ENCODE data around the gene MERTK. TPM values are rescaled to one million over a fixed set of nuclear protein-coding genes. Genes with fewer than 3 reads are reported as not detected.

MERTK gene
- total and polyA plus RNA-seq, 2 of the 13 experiments (the other 11 are each of a cell fraction or from before 2014, with no cell fraction given), result 37.3 to 44.7 TPM

GRCh38 chr2:111965062-111965461 is 66.7 kb downstream of the MERTK start:
- H3K4me3 ChIP-seq (replicated peaks in 1 of 3; ENCODE audit: insufficient read depth in 1 of 3, low read depth in 2 of 3, low read length in 3 of 3), result no peak overlapping the region
- H3K36me3 ChIP-seq (replicated peaks in 1 of 2; ENCODE audit: control insufficient read depth in 1 of 2, insufficient read depth in 2 of 2, low read length in 2 of 2), result peaks cover 13 to 61% of the 10 kb centered on the region in 2 experiments
- H3K27ac ChIP-seq (ENCODE audit: extremely low read length, insufficient read depth, low read length), result no peak overlapping the region
- H3K4me1 ChIP-seq (ENCODE audit: insufficient read depth, low read length), result peaks cover 40% of the 10 kb centered on the region
- no peaks in the 10 kb centered on the region for H3K79me2 ChIP-seq (ENCODE audit: insufficient read depth, low read length)
- ChIA-PET CTCF (ENCODE audit: low intra/inter-chr PET ratio, low total read pairs) (no interaction called here), POLR2A (interaction anchor here (1.1 kb wide), 1 partner anchor 18 kb away, joined by 3 read pairs; no protein-coding TSS in a partner anchor)
- H2AFZ ChIP-seq (ENCODE audit: low read length), result no peak overlapping the region
- no peak overlapping the region for H3K9ac ChIP-seq (ENCODE audit: insufficient read depth, low read depth, low read length)
- no peaks in the 10 kb centered on the region for H4K20me1 ChIP-seq (ENCODE audit: insufficient read depth, low read length)
- in situ Hi-C loops (cut with HindIII; ENCODE audit: extremely low pct_ligation_motif_present, low pct_unique_long_range_greater_than_20kb), result no loop called here
- intact Hi-C loops (cut with micrococcal nuclease; ENCODE audit: unreplicated experiment), result no loop called here
- no peaks in the 10 kb centered on the region for H3K9me3 ChIP-seq (ENCODE audit: low read length)
- no peaks in the 10 kb centered on the region for H3K27me3 ChIP-seq (ENCODE audit: control insufficient read depth in 1 of 2, insufficient read depth in 2 of 2, low read length in 2 of 2)
- WGBS (ENCODE audit: low lambda C conversion rate), result 96% methylated on average over 2 of the region's 3 CpGs
- TF ChIP-seq ZNF30 (CRISPR knock-in tag; IDR thresholded peaks at IDR 0.05), result no peak
- TF ChIP-seq ZBTB33 (CRISPR knock-in tag; IDR thresholded peaks at IDR 0.05), result peak; percentile 89
- no peak overlapping the region for H3K4me2 ChIP-seq (ENCODE audit: low read depth, low read length)
- no peak for FAIRE-seq
- no TSS peak for BruUV-seq (replicated peaks)
- DNase-seq (ENCODE audit: low spot score), result no peak
- ATAC-seq, result no peak; the same call in 2 of the 3 replicates

GRCh38 chr2:111966241-111966640 is 67.8 kb downstream of the MERTK start:
- 95% methylated on average over 1 of the region's 1 CpG for WGBS (ENCODE audit: low lambda C conversion rate)
- peaks cover 13 to 61% of the 10 kb centered on the region in 2 experiments for H3K36me3 ChIP-seq (replicated peaks in 1 of 2; ENCODE audit: control insufficient read depth in 1 of 2, insufficient read depth in 2 of 2, low read length in 2 of 2)
- no peaks in the 10 kb centered on the region for H3K9me3 ChIP-seq (ENCODE audit: low read length)
- H3K79me2 ChIP-seq (ENCODE audit: insufficient read depth, low read length), result no peaks in the 10 kb centered on the region
- no peak overlapping the region for H3K4me3 ChIP-seq (replicated peaks in 1 of 3; ENCODE audit: insufficient read depth in 1 of 3, low read depth in 2 of 3, low read length in 3 of 3)
- no peak overlapping the region for H3K27ac ChIP-seq (ENCODE audit: extremely low read length, insufficient read depth, low read length)
- no peak overlapping the region for H3K4me2 ChIP-seq (ENCODE audit: low read depth, low read length)
- FAIRE-seq, result no peak
- intact Hi-C loops (cut with micrococcal nuclease; ENCODE audit: unreplicated experiment), result no loop called here
- H4K20me1 ChIP-seq (ENCODE audit: insufficient read depth, low read length), result no peaks in the 10 kb centered on the region
- H2AFZ ChIP-seq (ENCODE audit: low read length), result no peak overlapping the region
- no peak for TF ChIP-seq ATF5 (CRISPR knock-in tag; IDR thresholded peaks at IDR 0.05; ENCODE audit: low read depth)
- no peak for TF ChIP-seq IRF2 (CRISPR knock-in tag; IDR thresholded peaks at IDR 0.05)
- no peak for ATAC-seq
- ChIA-PET POLR2A (interaction anchor here (1.1 kb wide), 1 partner anchor 20 kb away, joined by 3 read pairs; no protein-coding TSS in a partner anchor), CTCF (ENCODE audit: low intra/inter-chr PET ratio, low total read pairs) (no interaction called here)
- H3K27me3 ChIP-seq (ENCODE audit: control insufficient read depth in 1 of 2, insufficient read depth in 2 of 2, low read length in 2 of 2), result no peaks in the 10 kb centered on the region
- BruUV-seq (replicated peaks), result TSS peak; percentile 22
- DNase-seq (ENCODE audit: low spot score), result no peak
- H3K4me1 ChIP-seq (ENCODE audit: insufficient read depth, low read length), result peaks cover 40% of the 10 kb centered on the region
- in situ Hi-C loops (cut with HindIII; ENCODE audit: extremely low pct_ligation_motif_present, low pct_unique_long_range_greater_than_20kb), result no loop called here
- no peak overlapping the region for H3K9ac ChIP-seq (ENCODE audit: insufficient read depth, low read depth, low read length)
